H1 (cell line): ENCODE results near the gene MADD. TPM values are rescaled to one million over a fixed set of nuclear protein-coding genes. Genes with fewer than 3 reads are reported as not detected.
A peak's percentile ranks its signal among the peaks of the same experiment; 100 is the strongest.

Experiments
- CTCF ChIA-PET: fragments of 300-600 bp; sonication (Branson Sonifier 250); formaldehyde crosslinking; loops from one replicate; lab custom pipeline; 2021; ENCODE audit not compliant: partially characterized antibody; lab: Charles Lee
- POLR2A ChIA-PET: fragments of 300-600 bp; sonication (Branson Sonifier 250); formaldehyde crosslinking; loops from one replicate; lab custom pipeline; 2021; ENCODE audit warnings: inconsistent platforms; ENCODE audit not compliant: partially characterized antibody; lab: Charles Lee
- DNase-seq, 2 experiments: peaks; one replicate each; pipeline versions ENCODE4 v3.0.0 to v3.0.0-alpha.2; 2010 to 2022; ENCODE audit warnings: low spot score in 2 of 2, low read depth in 1 of 2, mixed read lengths in 1 of 2
- FAIRE-seq: peaks from 2 replicates; lab custom pipeline; 2011; peaks lifted over from hg19 to GRCh38; lab: Jason Lieb, UNC
- H2AFZ ChIP-seq: 2 replicates; pipeline ENCODE4 v1.8.1; 2012; ENCODE audit warnings: low read length, inconsistent platforms
- H2AK5ac ChIP-seq: 2 replicates; pipeline ENCODE4 v1.6.1; 2013; ENCODE audit warnings: low read depth, low read length
- H2BK120ac ChIP-seq: replicated peaks from 2 replicates; pipeline ENCODE3; 2013; ENCODE audit warnings: low read depth, low read length, inconsistent platforms
- H2BK12ac ChIP-seq: 2 replicates; pipeline ENCODE4 v1.6.1; 2013; ENCODE audit warnings: low read depth, low read length
- H2BK15ac ChIP-seq: 2 replicates; pipeline ENCODE4 v1.6.1; 2013; ENCODE audit warnings: low read length
- H2BK20ac ChIP-seq: 2 replicates; pipeline ENCODE4 v1.6.1; 2013; ENCODE audit warnings: low read length
- H2BK5ac ChIP-seq: 2 replicates; pipeline ENCODE4 v1.6.1; 2013; ENCODE audit warnings: low read depth, low read length
- H3K14ac ChIP-seq: 2 replicates; pipeline ENCODE4 v1.6.1; 2013; ENCODE audit warnings: inconsistent platforms; ENCODE audit not compliant: insufficient read length
- H3K18ac ChIP-seq: 2 replicates; pipeline ENCODE4 v1.6.1; 2013; ENCODE audit warnings: low read length; ENCODE audit errors: extremely low read depth
- H3K23ac ChIP-seq: 2 replicates; pipeline ENCODE4 v1.6.1; 2013; ENCODE audit warnings: inconsistent platforms; ENCODE audit not compliant: insufficient read length
- H3K23me2 ChIP-seq: 2 replicates; pipeline ENCODE4 v1.6.1; 2013; ENCODE audit warnings: low read depth, low read length
- H3K27ac ChIP-seq: 2 replicates; pipeline ENCODE4 v1.6.1; 2011; ENCODE audit warnings: low read depth, low read length, inconsistent platforms
- H3K27me3 ChIP-seq, 4 experiments: replicated peaks in 1 of 4; 1 replicate in 1 of 4; 2 replicates in 3 of 4; pipeline versions ENCODE4 v1.6.1 to v1.8.1; 2011 to 2013; ENCODE audit warnings: low read length in 3 of 4, mild to moderate bottlenecking in 3 of 4, inconsistent platforms in 2 of 4, mixed read lengths in 2 of 4, moderate library complexity in 1 of 4; ENCODE audit not compliant: control insufficient read depth in 3 of 4, insufficient read depth in 3 of 4; ENCODE audit errors: extremely low read depth in 1 of 4
- H3K36me3 ChIP-seq, 4 experiments: 2 replicates each; pipeline versions ENCODE4 v1.6.1 to v1.8.1; 2011 to 2013; ENCODE audit warnings: mild to moderate bottlenecking in 4 of 4, low read length in 3 of 4, moderate library complexity in 2 of 4, control low read depth in 1 of 4, inconsistent platforms in 1 of 4; ENCODE audit not compliant: insufficient read depth in 4 of 4, control insufficient read depth in 2 of 4
- H3K4ac ChIP-seq: replicated peaks from 2 replicates; pipeline ENCODE3; 2013; ENCODE audit warnings: low read length, low read depth, mixed read lengths, inconsistent platforms; ENCODE audit not compliant: insufficient read length
- H3K4me1 ChIP-seq, 4 experiments: replicated peaks in 1 of 4; 1 replicate in 1 of 4; 2 replicates in 3 of 4; pipeline versions ENCODE4 v1.6.1 to v1.8.1; 2011 to 2013; ENCODE audit warnings: low read length in 3 of 4, inconsistent platforms in 2 of 4, mixed read lengths in 1 of 4; ENCODE audit not compliant: insufficient read depth in 4 of 4, control insufficient read depth in 3 of 4
- H3K4me2 ChIP-seq, 2 experiments: 2 replicates each; pipeline versions ENCODE4 v1.6.1 to v1.8.1; 2011 to 2013; ENCODE audit warnings: low read depth in 2 of 2, low read length in 2 of 2, control low read depth in 1 of 2, inconsistent platforms in 1 of 2, mild to moderate bottlenecking in 1 of 2; ENCODE audit not compliant: insufficient read depth in 1 of 2
- H3K4me3 ChIP-seq, 4 experiments: fragments of 200-600, 300-600 bp in 1 of 4; sonication (generic), shearing (Covaris generic), sonication (Bioruptor Twin) in 1 of 4; 2 replicates each; pipeline versions ENCODE4 v1.5.1 to v1.8.1; 2011 to 2016; ENCODE audit warnings: low read length in 4 of 4, low read depth in 3 of 4, control low read depth in 2 of 4, inconsistent platforms in 2 of 4, mild to moderate bottlenecking in 2 of 4, mixed read lengths in 1 of 4, moderate library complexity in 1 of 4; ENCODE audit not compliant: insufficient read depth in 2 of 4; ENCODE audit errors: extremely low read depth in 1 of 4
- H3K56ac ChIP-seq: replicated peaks from 2 replicates; pipeline ENCODE3; 2013; ENCODE audit warnings: low read depth, mild to moderate bottlenecking, mixed read lengths, low read length, inconsistent platforms; ENCODE audit not compliant: insufficient read length
- H3K79me1 ChIP-seq: 2 replicates; pipeline ENCODE4 v1.6.1; 2013; ENCODE audit warnings: low read depth, low read length, control low read depth
- H3K79me2 ChIP-seq, 2 experiments: 2 replicates each; pipeline versions ENCODE4 v1.6.1 to v1.8.1; 2012 to 2013; ENCODE audit warnings: low read length in 2 of 2, mild to moderate bottlenecking in 2 of 2, inconsistent platforms in 1 of 2; ENCODE audit not compliant: insufficient read depth in 2 of 2, control insufficient read depth in 1 of 2
- H3K9ac ChIP-seq, 4 experiments: replicated peaks in 1 of 4; 1 replicate in 1 of 4; 2 replicates in 3 of 4; pipeline versions ENCODE4 v1.6.1 to v1.8.1; 2011 to 2013; ENCODE audit warnings: low read depth in 3 of 4, low read length in 3 of 4, control low read depth in 2 of 4, mild to moderate bottlenecking in 2 of 4, moderate library complexity in 2 of 4, inconsistent platforms in 1 of 4; ENCODE audit errors: extremely low read depth in 1 of 4
- H3K9me3 ChIP-seq, 2 experiments: 2 replicates each; pipeline versions ENCODE4 v1.6.1 to v1.8.1; 2012 to 2013; ENCODE audit warnings: mild to moderate bottlenecking in 2 of 2, moderate library complexity in 2 of 2, control low read depth in 1 of 2, inconsistent platforms in 1 of 2, low read depth in 1 of 2, low read length in 1 of 2, mixed read lengths in 1 of 2; ENCODE audit not compliant: insufficient read depth in 2 of 2
- H4K20me1 ChIP-seq, 2 experiments: replicated peaks in 1 of 2; 2 replicates each; pipeline versions ENCODE3 to v1.8.1; 2011 to 2013; ENCODE audit warnings: inconsistent platforms in 2 of 2, low read length in 2 of 2, mild to moderate bottlenecking in 1 of 2; ENCODE audit not compliant: insufficient read depth in 2 of 2, control insufficient read depth in 1 of 2
- H4K5ac ChIP-seq: 2 replicates; pipeline ENCODE4 v1.6.1; 2013; ENCODE audit warnings: low read length, low read depth, mixed read lengths, inconsistent platforms; ENCODE audit not compliant: insufficient read length
- H4K8ac ChIP-seq: 2 replicates; pipeline ENCODE4 v1.8.0; 2013; ENCODE audit warnings: mild to moderate bottlenecking, moderate library complexity, low read length, inconsistent platforms; ENCODE audit not compliant: insufficient read depth; ENCODE audit errors: extremely low read depth
- H4K91ac ChIP-seq: replicated peaks from 2 replicates; pipeline ENCODE3; 2013; ENCODE audit warnings: low read length, mixed read lengths, inconsistent platforms; ENCODE audit not compliant: insufficient read length
- RBBP5 ChIP-seq: IDR thresholded peaks from 2 replicates; pipeline ENCODE4 v1.7.1; 2012; ENCODE audit warnings: low read depth, mild to moderate bottlenecking, inconsistent platforms, low read length, moderate library complexity, borderline replicate concordance
- WGBS, 2 experiments: shearing (Covaris generic) in 1 of 2; methylation state at CpG; one replicate each; pipeline versions ENCODE4 v1.1.6 to v1.1.7; 2013 to 2015; ENCODE audit warnings: low lambda C conversion rate in 2 of 2, mixed read lengths in 2 of 2, inconsistent platforms in 1 of 2, low coverage in 1 of 2, missing lambda C conversion rate in 1 of 2; ENCODE audit not compliant: insufficient replicate concordance in 2 of 2, insufficient coverage in 1 of 2, insufficient read length in 1 of 2; ENCODE audit errors: extremely low coverage in 1 of 2, missing lambda C conversion rate in 1 of 2; 5-methylcytosine and 5-hydroxymethylcytosine counted together
- polyA plus RNA-seq, 7 experiments: library from polyadenylated mRNA; depleted of rRNA in 3 of 7; stranded (reverse) in 5 of 7; unstranded in 2 of 7; fragments of >200 nt in 5 of 7; fragments of 200-250 nt in 2 of 7; gene quantifications; 1 replicate in 5 of 7; 2 replicates in 1 of 7; 4 replicates in 1 of 7; pipeline versions ENCODE4 v1.2.1 to v1.2.3, GENCODE V29; 2011 to 2013; ENCODE audit warnings: missing spikeins in 2 of 7, mixed read lengths in 2 of 7
- total RNA-seq: library from RNA; stranded (reverse); fragmentation: NEBNext Ultra II Directional; extraction: Animal tissue kit (Norgen Biotek cat#: 25700); gene quantifications from 2 replicates; pipeline ENCODE4 v1.2.1, GENCODE V29; 2021

The MADD gene
- total and polyA plus RNA-seq, 2 of the 8 experiments (the other 6 are each of a cell fraction or from before 2014, with no cell fraction given) = 32.5 to 45.4 TPM

- H2BK5ac ChIP-seq = peak overlapping the region; percentile 98
- H4K91ac ChIP-seq = peak overlapping the region; percentile 27
- no peaks in the 10 kb centered on the region for H3K9me3 ChIP-seq
- FAIRE-seq (no peak), DNase-seq (no peak)
- H3K79me1 ChIP-seq = no peaks in the 10 kb centered on the region
- H3K4ac ChIP-seq = peak overlapping the region; percentile 41
- H2BK12ac ChIP-seq = peak overlapping the region; percentile 44; the same call in 1 of the 2 replicates
- peak overlapping the region; percentile 70 to 80 for H3K4me2 ChIP-seq
- peak overlapping the region; percentile 66 for H3K18ac ChIP-seq
- peak overlapping the region; percentile 42 to 97 (median 93) for H3K4me3 ChIP-seq
- H3K23ac ChIP-seq = no peak overlapping the region
- H4K8ac ChIP-seq = peak overlapping the region; percentile 96; the same call in 1 of the 2 replicates
- peak overlapping the region; percentile 83 for H2AFZ ChIP-seq
- peak overlapping the region; percentile 78 for H4K5ac ChIP-seq
- peaks cover 0 to 7% (median 0%) of the 10 kb centered on the region in 4 experiments; a peak in 4 of 7 replicates for H3K4me1 ChIP-seq
- H2AK5ac ChIP-seq = 0 out of 2 replicates have a peak overlapping the region, but pooled peaks have one; percentile 24
- peaks cover 11% of the 10 kb centered on the region for H3K23me2 ChIP-seq
- H3K27me3 ChIP-seq = no peaks in the 10 kb centered on the region
- no peak overlapping the region for H3K14ac ChIP-seq
- ChIA-PET CTCF (interaction anchor here (0.8 to 10.9 kb wide), 15 partner anchors 12 to 205 kb away, joined by 3 to 127 read pairs (median 6); partner anchors contain the start of genes ARFGAP2 and NR1H3), POLR2A (interaction anchor here (1.0 to 11.4 kb wide), 18 partner anchors 10 to 111 kb away, joined by 3 to 138 read pairs (median 6); partner anchors contain the start of genes DDB2, NR1H3 and PACSIN3)
- no peak overlapping the region; the same call in 1 of the 2 replicates for H2BK20ac ChIP-seq
- H4K20me1 ChIP-seq = peaks cover 0 to 3% of the 10 kb centered on the region in 2 experiments
- H3K27ac ChIP-seq = peak overlapping the region; percentile 96
- peak overlapping the region; percentile 85 for H3K56ac ChIP-seq
- H3K9ac ChIP-seq = peak overlapping the region; percentile 71 to 95 (median 92)
- peaks cover 0 to 12% of the 10 kb centered on the region in 2 experiments; a peak in 1 of 4 replicates for H3K79me2 ChIP-seq
- no peak overlapping the region for H2BK120ac ChIP-seq
- no peak overlapping the region for H2BK15ac ChIP-seq
- WGBS, 2 experiments = 9% methylated on average over 7 of the region's 7 CpGs; no CpG with 5 or more reads in 1 of the 2 experiments
- peaks cover 2 to 11% (median 5%) of the 10 kb centered on the region in 4 experiments for H3K36me3 ChIP-seq
- TF ChIP-seq RBBP5 = no peak
Observed at GRCh38 chr11:47248304-47248663, 21.6 kb upstream of the MADD start.
